GM06990 (cell line): ENCODE measurements around the gene NIPAL3.

ENCODE experiments used
- DNase-seq: peaks from one replicate; pipeline ENCODE4 v3.0.0-alpha.2; 2011; ENCODE audit not compliant: insufficient read length; ENCODE audit errors: extremely low read depth
- H3K27me3 ChIP-seq: replicated peaks from 2 replicates; pipeline ENCODE4 v1.6.0; 2011; ENCODE audit warnings: low read length; ENCODE audit not compliant: control insufficient read depth, insufficient read depth
- H3K36me3 ChIP-seq: 2 replicates; pipeline ENCODE4 v1.5.1; 2011; ENCODE audit warnings: low read length; ENCODE audit not compliant: control insufficient read depth, insufficient read depth
- H3K4me3 ChIP-seq: replicated peaks from 2 replicates; pipeline ENCODE4 v1.5.1; 2011; ENCODE audit warnings: low read depth, mild to moderate bottlenecking, control low read depth, low read length
- CTCF ChIP-seq: IDR thresholded peaks from 2 replicates; pipeline ENCODE4 v1.5.1; 2011; ENCODE audit warnings: low read length, control low read depth, mild to moderate bottlenecking, inconsistent platforms; ENCODE audit not compliant: insufficient read depth, poor library complexity, severe bottlenecking

Gene NIPAL3

DNA sequence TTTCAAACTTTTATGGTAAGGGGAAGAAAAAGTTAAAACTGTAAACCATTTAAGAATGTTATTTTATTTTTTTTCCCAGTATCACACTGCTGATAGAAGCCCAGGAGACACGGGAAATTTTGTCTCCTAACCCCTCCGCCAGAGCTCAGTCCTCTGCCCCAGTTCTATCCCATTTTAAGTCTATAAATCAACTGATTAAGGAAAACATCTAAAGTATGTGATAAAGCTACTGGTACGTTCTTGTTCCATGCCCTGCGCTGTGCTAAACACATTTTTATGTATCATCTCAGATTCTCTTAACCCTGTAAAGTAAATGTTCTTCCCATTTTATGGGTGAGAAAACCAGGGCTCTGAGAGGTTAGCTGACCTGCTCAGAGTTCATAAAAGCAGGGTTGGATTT is 34.7 kb downstream of the NIPAL3 start:
- DNase-seq, result no peak
- Histone ChIP-seq H3K4me3 (no peak overlapping the region), H3K27me3 (no peaks in the 10 kb centered on the region), H3K36me3 (0 out of 2 replicates have a peak, but pooled peaks cover 4% of the 10 kb centered on the region)
- no peak for TF ChIP-seq CTCF

DNA sequence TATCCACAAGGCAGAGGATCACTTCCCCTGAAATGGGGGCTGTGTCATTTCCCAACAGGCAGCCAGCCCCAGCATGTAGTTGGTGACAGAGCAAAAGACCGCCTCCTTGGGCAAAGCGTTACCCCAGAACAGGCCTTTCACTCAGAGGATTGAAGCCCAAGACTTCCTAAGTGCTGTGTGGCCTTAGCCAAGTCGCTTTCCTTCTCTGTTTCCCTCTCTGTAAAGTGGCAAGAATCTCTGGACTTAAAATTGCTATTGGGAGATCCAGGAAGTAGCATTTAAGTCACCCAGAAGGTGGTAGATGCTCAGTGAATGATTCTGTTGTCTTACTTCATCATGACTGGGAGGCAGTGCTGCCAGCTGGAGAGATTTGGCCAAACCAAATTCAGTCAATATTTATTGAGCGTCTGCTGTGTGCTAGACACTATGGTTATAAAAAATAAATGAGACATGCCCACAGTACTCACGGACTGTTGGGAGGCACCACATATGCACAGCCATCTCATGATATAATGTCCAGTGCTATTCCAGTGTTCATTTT is 35.3 kb downstream of the NIPAL3 start:
- Histone ChIP-seq H3K27me3 (no peaks in the 10 kb centered on the region), H3K4me3 (no peak overlapping the region), H3K36me3 (peaks cover 5% of the 10 kb centered on the region; the same call in 1 of the 2 replicates)
- no peak for DNase-seq
- no peak for TF ChIP-seq CTCF

GRCh38 chr1:24451746-24452145 is 36.1 kb downstream of the NIPAL3 start:
- H3K36me3 ChIP-seq, result peaks cover 8% of the 10 kb centered on the region
- no peak for DNase-seq
- no peak for TF ChIP-seq CTCF
- H3K4me3 ChIP-seq, result no peak overlapping the region
- H3K27me3 ChIP-seq, result no peaks in the 10 kb centered on the region

DNA sequence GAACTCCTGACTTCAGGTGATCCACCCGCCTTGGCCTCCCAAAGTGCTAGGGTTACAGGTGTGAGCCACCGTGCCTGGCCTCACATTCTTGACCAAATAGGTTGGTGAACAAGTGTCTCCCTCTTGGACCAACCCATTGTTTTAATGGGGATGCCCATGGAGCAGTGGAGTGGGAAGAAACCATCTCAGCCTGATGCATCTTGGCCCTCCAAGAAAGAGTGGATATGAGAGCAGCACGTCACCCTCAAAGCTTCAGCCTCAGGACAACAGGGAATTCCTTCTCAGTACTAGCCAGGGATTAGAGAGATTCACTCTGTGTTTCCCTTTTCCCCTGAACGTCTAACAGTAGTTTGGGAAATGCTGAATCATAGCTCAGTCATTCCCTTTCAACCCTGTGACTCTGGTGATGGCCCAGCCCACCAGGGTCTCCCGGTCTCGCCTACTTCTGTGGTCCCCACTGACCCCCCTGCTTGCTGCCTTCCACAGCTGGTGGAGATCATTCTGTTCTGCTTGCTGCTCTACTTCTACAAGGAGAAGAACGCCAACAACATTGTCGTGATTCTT is 37.4 kb downstream of the NIPAL3 start:
- Histone ChIP-seq H3K27me3 (no peaks in the 10 kb centered on the region), H3K4me3 (no peak overlapping the region), H3K36me3 (peaks cover 11% of the 10 kb centered on the region)
- no peak for TF ChIP-seq CTCF
- DNase-seq, result no peak

DNA sequence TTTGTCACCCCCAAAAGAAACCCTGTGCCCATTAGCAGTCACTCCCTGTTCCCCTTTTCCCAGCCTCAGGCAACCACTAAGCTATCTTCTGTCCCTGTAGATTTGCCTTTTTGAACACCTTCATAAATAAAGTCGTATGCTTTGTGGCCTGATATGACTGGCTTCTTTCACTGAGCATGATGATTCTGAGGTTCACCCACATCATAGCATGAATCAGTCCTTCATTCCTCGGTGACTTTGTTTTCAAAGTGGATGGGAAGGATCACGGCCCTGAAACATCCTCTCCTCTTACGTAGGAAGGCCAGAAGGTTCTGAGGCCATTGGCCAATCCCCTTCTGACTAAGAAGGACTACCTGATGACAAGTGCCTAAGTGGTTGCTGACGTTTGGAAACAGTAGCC is 39.1 kb downstream of the NIPAL3 start:
- no peak for DNase-seq
- Histone ChIP-seq H3K27me3 (no peaks in the 10 kb centered on the region), H3K36me3 (peaks cover 14% of the 10 kb centered on the region), H3K4me3 (no peak overlapping the region)
- TF ChIP-seq CTCF, result no peak

DNA sequence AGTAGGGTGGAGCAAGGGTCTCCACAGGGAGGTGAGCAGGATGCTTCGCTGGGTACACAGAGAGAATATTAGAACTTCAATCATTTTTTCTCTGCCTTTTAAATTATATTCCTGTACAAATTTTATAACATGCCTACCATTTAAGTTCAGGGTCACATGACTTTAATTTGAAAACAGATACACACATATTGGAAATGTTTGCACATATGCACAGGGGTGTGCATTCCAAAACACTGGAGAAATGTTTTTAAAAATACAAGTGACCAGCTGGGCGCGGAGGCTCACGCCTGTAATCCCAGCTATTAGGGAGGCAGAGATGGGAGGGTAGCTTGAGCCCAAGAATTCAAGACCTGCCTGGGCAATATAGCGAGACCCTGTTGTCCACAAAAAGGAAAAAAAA is 39.7 kb downstream of the NIPAL3 start:
- H3K36me3 ChIP-seq, result peaks cover 15% of the 10 kb centered on the region
- DNase-seq, result no peak
- no peak overlapping the region for H3K4me3 ChIP-seq
- no peaks in the 10 kb centered on the region for H3K27me3 ChIP-seq
- TF ChIP-seq CTCF, result no peak
